SK-N-SH treated with all-trans-retinoic acid at 6 μM for 48 hours (cell line): ENCODE results near the gene TMEM163.

Experiments used
- GLIS3 ChIP-seq: fragments of 250-450 bp; sonication (Bioruptor Pico); IDR thresholded peaks from 2 replicates; pipeline ENCODE4 v1.5.0; 2020; ENCODE audit warnings: mild to moderate bottlenecking, moderate library complexity
- OSR1 ChIP-seq: fragments of 250-450 bp; sonication (Bioruptor Pico); IDR thresholded peaks from 2 replicates; pipeline ENCODE4 v1.8.0; 2022; ENCODE audit warnings: moderate library complexity, mild to moderate bottlenecking, inconsistent platforms
- PATZ1 ChIP-seq: fragments of 250-450 bp; sonication (Bioruptor Pico); IDR thresholded peaks from 2 replicates; pipeline ENCODE4 v1.8.0; 2020; ENCODE audit warnings: mild to moderate bottlenecking, moderate library complexity, borderline replicate concordance
- RARB ChIP-seq: fragments of 250-450 bp; sonication (Bioruptor Pico); IDR thresholded peaks from 2 replicates; pipeline ENCODE4 v1.8.0; 2021; ENCODE audit warnings: mild to moderate bottlenecking, moderate library complexity
- SNAI2 ChIP-seq: fragments of 250-450 bp; sonication (Bioruptor Pico); IDR thresholded peaks from 2 replicates; pipeline ENCODE4 v1.5.0; 2020; ENCODE audit warnings: mild to moderate bottlenecking, moderate library complexity
- TCF4 ChIP-seq: fragments of 250-450 bp; sonication (Bioruptor Pico); IDR thresholded peaks from 2 replicates; pipeline ENCODE4 v1.8.0; 2021; ENCODE audit warnings: mild to moderate bottlenecking, moderate library complexity, borderline replicate concordance
- TSHZ2 ChIP-seq: fragments of 250-450 bp; sonication (Bioruptor Pico); IDR thresholded peaks from 2 replicates; pipeline ENCODE4 v1.5.0; 2020; ENCODE audit warnings: mild to moderate bottlenecking, moderate library complexity
- ZC3H10 ChIP-seq: fragments of 250-450 bp; sonication (Bioruptor Pico); IDR thresholded peaks from 2 replicates; pipeline ENCODE4 v1.5.1; 2021; ENCODE audit warnings: mild to moderate bottlenecking, moderate library complexity
- ZFP3 ChIP-seq: fragments of 250-450 bp; sonication (Bioruptor Pico); IDR thresholded peaks from 2 replicates; pipeline ENCODE4 v1.5.0; 2020; ENCODE audit warnings: mild to moderate bottlenecking, moderate library complexity
- ZFP30 ChIP-seq: fragments of 450-650 bp; formaldehyde crosslinking; IDR thresholded peaks from 2 replicates; pipeline ENCODE4 v1.5.0; 2022; ENCODE audit warnings: mild to moderate bottlenecking, moderate library complexity
- ZNF565 ChIP-seq: fragments of 450-650 bp; formaldehyde crosslinking; conservative IDR thresholded peaks from 2 replicates; pipeline ENCODE4 v1.5.0; 2020; ENCODE audit warnings: low read depth, mild to moderate bottlenecking, moderate library complexity
- ZNF8 ChIP-seq: fragments of 450-650 bp; formaldehyde crosslinking; IDR thresholded peaks from 2 replicates; pipeline ENCODE4 v1.5.0; 2020; ENCODE audit warnings: mild to moderate bottlenecking, moderate library complexity
- TF ChIP-seq, protein P1 (sequence below): fragments of 250-450 bp; sonication (Bioruptor Pico); IDR thresholded peaks from 2 replicates; pipeline ENCODE4 v1.5.1; 2021; ENCODE audit warnings: mild to moderate bottlenecking, moderate library complexity
- TF ChIP-seq, protein P2 (sequence below): fragments of 250-450 bp; sonication (Bioruptor Pico); IDR thresholded peaks from 2 replicates; pipeline ENCODE4 v1.5.1; 2020; ENCODE audit warnings: low read depth, mild to moderate bottlenecking, moderate library complexity

DNA sequence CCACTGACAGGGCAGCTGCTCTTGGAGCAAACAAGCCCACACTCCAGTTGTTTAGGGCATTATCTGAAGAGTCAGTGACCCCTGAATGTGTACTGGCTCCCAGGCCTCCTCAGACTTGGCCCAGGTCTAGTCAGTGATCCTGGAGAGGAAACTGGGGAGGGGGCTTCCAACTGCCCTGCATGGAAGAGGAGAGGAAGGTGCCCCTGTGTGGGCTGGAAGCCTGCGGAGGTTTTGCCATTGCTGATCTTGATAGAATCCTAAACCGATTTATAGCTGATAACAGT is 267.5 kb downstream of the TMEM163 start:
- TF ChIP-seq OSR1 (CRISPR knock-in tag) (no peak), TSHZ2 (no peak), ZC3H10 (no peak), SNAI2 (no peak), ZNF8 (no peak), ZNF565 (CRISPR knock-in tag) (no peak), ZFP3 (no peak), RARB (CRISPR knock-in tag) (no peak), PATZ1 (no peak), GLIS3 (CRISPR knock-in tag) (no peak), TCF4 (CRISPR knock-in tag) (no peak), ZFP30 (no peak)
- TF ChIP-seq, protein P1, sequence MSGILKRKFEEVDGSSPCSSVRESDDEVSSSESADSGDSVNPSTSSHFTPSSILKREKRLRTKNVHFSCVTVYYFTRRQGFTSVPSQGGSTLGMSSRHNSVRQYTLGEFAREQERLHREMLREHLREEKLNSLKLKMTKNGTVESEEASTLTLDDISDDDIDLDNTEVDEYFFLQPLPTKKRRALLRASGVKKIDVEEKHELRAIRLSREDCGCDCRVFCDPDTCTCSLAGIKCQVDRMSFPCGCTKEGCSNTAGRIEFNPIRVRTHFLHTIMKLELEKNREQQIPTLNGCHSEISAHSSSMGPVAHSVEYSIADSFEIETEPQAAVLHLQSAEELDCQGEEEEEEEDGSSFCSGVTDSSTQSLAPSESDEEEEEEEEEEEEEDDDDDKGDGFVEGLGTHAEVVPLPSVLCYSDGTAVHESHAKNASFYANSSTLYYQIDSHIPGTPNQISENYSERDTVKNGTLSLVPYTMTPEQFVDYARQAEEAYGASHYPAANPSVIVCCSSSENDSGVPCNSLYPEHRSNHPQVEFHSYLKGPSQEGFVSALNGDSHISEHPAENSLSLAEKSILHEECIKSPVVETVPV, result no peak
- TF ChIP-seq, protein P2, sequence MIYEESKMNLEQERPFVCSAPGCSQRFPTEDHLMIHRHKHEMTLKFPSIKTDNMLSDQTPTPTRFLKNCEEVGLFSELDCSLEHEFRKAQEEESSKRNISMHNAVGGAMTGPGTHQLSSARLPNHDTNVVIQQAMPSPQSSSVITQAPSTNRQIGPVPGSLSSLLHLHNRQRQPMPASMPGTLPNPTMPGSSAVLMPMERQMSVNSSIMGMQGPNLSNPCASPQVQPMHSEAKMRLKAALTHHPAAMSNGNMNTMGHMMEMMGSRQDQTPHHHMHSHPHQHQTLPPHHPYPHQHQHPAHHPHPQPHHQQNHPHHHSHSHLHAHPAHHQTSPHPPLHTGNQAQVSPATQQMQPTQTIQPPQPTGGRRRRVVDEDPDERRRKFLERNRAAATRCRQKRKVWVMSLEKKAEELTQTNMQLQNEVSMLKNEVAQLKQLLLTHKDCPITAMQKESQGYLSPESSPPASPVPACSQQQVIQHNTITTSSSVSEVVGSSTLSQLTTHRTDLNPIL (CRISPR knock-in tag), result no peak
